Loucy (cell line): ENCODE measurements around the gene NAGS.

Source experiments
- H2AFZ ChIP-seq: fragments of 200-600 bp; sonication (generic); 2 replicates; pipeline ENCODE4 v1.6.0; 2016; ENCODE audit warnings: antibody characterized with exemption, mild to moderate bottlenecking, low read length, moderate library complexity
- H3F3A ChIP-seq: fragments of 200-600 bp; 2 replicates; pipeline ENCODE4 v1.6.0; 2016; ENCODE audit warnings: antibody characterized with exemption, low read depth, mild to moderate bottlenecking
- H3K27me3 ChIP-seq: fragments of 200-600 bp; sonication (generic); 2 replicates; pipeline ENCODE4 v1.6.1; 2014; ENCODE audit warnings: low read length, mild to moderate bottlenecking; ENCODE audit not compliant: insufficient read depth, poor library complexity, severe bottlenecking
- H3K36me3 ChIP-seq: fragments of 200-600 bp; sonication (generic); 2 replicates; pipeline ENCODE4 v1.6.1; 2016; ENCODE audit warnings: low read length; ENCODE audit not compliant: insufficient read depth
- H3K4me1 ChIP-seq: fragments of 200-600 bp; sonication (generic); 2 replicates; pipeline ENCODE4 v1.5.1; 2014; ENCODE audit warnings: low read length, mild to moderate bottlenecking; ENCODE audit not compliant: insufficient read depth, poor library complexity, severe bottlenecking
- H3K4me2 ChIP-seq: fragments of 200-600 bp; sonication (generic); 2 replicates; pipeline ENCODE4 v1.6.0; 2014; ENCODE audit warnings: antibody characterized with exemption, low read length, low read depth, mild to moderate bottlenecking; ENCODE audit not compliant: poor library complexity, severe bottlenecking
- H3K4me3 ChIP-seq: fragments of 200-600 bp; sonication (generic); 2 replicates; pipeline ENCODE4 v1.5.1; 2014; ENCODE audit warnings: low read length, mild to moderate bottlenecking, mixed read lengths; ENCODE audit not compliant: poor library complexity, severe bottlenecking
- H3K79me2 ChIP-seq: fragments of 200-600 bp; sonication (generic); 2 replicates; pipeline ENCODE4 v1.6.1; 2014; ENCODE audit warnings: low read length; ENCODE audit not compliant: insufficient read depth
- H3K9ac ChIP-seq: fragments of 200-600 bp; sonication (generic); 2 replicates; pipeline ENCODE4 v1.6.0; 2014; ENCODE audit warnings: mild to moderate bottlenecking, low read depth, low read length, moderate library complexity; ENCODE audit not compliant: poor library complexity, severe bottlenecking
- H3K9me2 ChIP-seq: fragments of 200-600 bp; sonication (generic); replicated peaks from 2 replicates; pipeline ENCODE4 v1.6.1; 2016; ENCODE audit warnings: low read depth, low read length, mixed read lengths
- H3K9me3 ChIP-seq: fragments of 200-600 bp; sonication (generic); 2 replicates; pipeline ENCODE4 v1.6.1; 2014; ENCODE audit warnings: mild to moderate bottlenecking, antibody characterized with exemption, low read length, low read depth; ENCODE audit not compliant: insufficient read depth
- H4K20me1 ChIP-seq: fragments of 200-600 bp; sonication (generic); 2 replicates; pipeline ENCODE4 v1.6.0; 2014; ENCODE audit warnings: antibody characterized with exemption, low read length, mild to moderate bottlenecking; ENCODE audit not compliant: insufficient read depth, poor library complexity, severe bottlenecking
- CTCF ChIP-seq: fragments of 200-600 bp; sonication (generic); conservative IDR thresholded peaks from 2 replicates; pipeline ENCODE4 v1.5.1; 2014; ENCODE audit warnings: mild to moderate bottlenecking, antibody characterized with exemption, low read length
- EZH2phosphoT487 ChIP-seq: fragments of 200-600 bp; IDR thresholded peaks from 2 replicates; pipeline ENCODE4 v1.6.1; 2018; ENCODE audit warnings: antibody characterized with exemption, mild to moderate bottlenecking, moderate library complexity, borderline replicate concordance

Gene NAGS

DNA sequence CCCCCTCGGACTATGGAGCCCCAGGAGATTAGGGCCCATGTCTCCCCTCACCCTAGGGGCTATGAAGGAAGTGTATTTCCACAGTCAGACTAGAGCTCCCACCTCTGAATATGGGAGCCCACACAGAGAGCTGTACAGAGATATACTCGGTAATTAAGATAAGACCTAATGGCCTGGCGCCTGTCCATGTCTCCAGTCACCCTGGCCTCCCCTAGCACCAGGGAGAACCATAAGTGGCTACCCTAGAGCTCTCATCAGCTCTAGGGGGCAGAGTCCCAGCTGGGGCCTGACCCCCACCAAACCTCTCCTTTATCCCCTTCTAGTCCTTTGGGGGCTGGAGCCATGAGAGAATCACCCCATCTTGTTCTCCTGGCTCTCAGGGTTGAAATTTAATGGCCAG, 8.0 kb downstream of the NAGS start:
- H3F3A ChIP-seq, result no peaks in the 10 kb centered on the region
- TF ChIP-seq CTCF (no peak), EZH2phosphoT487 (no peak)
- H3K27me3 ChIP-seq, result no peaks in the 10 kb centered on the region
- no peak overlapping the region for H3K4me3 ChIP-seq
- H3K4me2 ChIP-seq, result no peak overlapping the region
- H3K4me1 ChIP-seq, result peaks cover 14% of the 10 kb centered on the region
- no peaks in the 10 kb centered on the region for H3K9me3 ChIP-seq
- no peak overlapping the region for H3K9ac ChIP-seq
- no peak overlapping the region for H2AFZ ChIP-seq
- peaks cover 11% of the 10 kb centered on the region; the same call in 1 of the 2 replicates for H3K79me2 ChIP-seq
- no peaks in the 10 kb centered on the region for H3K36me3 ChIP-seq
- H4K20me1 ChIP-seq, result no peaks in the 10 kb centered on the region
- no peaks in the 10 kb centered on the region for H3K9me2 ChIP-seq

GRCh38 chr17:44012874-44013273, 8.5 kb downstream of the NAGS start:
- H3K9ac ChIP-seq, result no peak overlapping the region
- H2AFZ ChIP-seq, result no peak overlapping the region
- TF ChIP-seq EZH2phosphoT487 (no peak), CTCF (no peak)
- peak overlapping the region; percentile 16 for H3K4me2 ChIP-seq
- no peaks in the 10 kb centered on the region for H3K36me3 ChIP-seq
- no peak overlapping the region for H3K4me3 ChIP-seq
- peaks cover 11% of the 10 kb centered on the region; the same call in 1 of the 2 replicates for H3K79me2 ChIP-seq
- H3K27me3 ChIP-seq, result no peaks in the 10 kb centered on the region
- peaks cover 11% of the 10 kb centered on the region for H3K4me1 ChIP-seq
- no peaks in the 10 kb centered on the region for H3K9me2 ChIP-seq
- no peaks in the 10 kb centered on the region for H4K20me1 ChIP-seq
- no peaks in the 10 kb centered on the region for H3F3A ChIP-seq
- H3K9me3 ChIP-seq, result no peaks in the 10 kb centered on the region

GRCh38 chr17:44014133-44014436, 9.7 kb downstream of the NAGS start:
- no peak overlapping the region for H2AFZ ChIP-seq

More at GRCh38 chr17:44014133-44014436, 9.7 kb downstream of the NAGS start:
- no peaks in the 10 kb centered on the region for H3F3A ChIP-seq
- H3K4me2 ChIP-seq, result peak overlapping the region; percentile 89
- H3K27me3 ChIP-seq, result no peaks in the 10 kb centered on the region
- H3K36me3 ChIP-seq, result no peaks in the 10 kb centered on the region
- peak overlapping the region; percentile 91 for H3K9ac ChIP-seq
- peaks cover 9% of the 10 kb centered on the region for H3K4me1 ChIP-seq
- peak overlapping the region; percentile 97 for H3K4me3 ChIP-seq
- H3K9me3 ChIP-seq, result no peaks in the 10 kb centered on the region
- H3K79me2 ChIP-seq, result peaks cover 11% of the 10 kb centered on the region; the same call in 1 of the 2 replicates
- no peaks in the 10 kb centered on the region for H4K20me1 ChIP-seq
- no peaks in the 10 kb centered on the region for H3K9me2 ChIP-seq
- TF ChIP-seq CTCF, result no peak
- no peak for TF ChIP-seq EZH2phosphoT487
